ENCODE results near the gene LRG1. TPM values are rescaled to one million over a fixed set of nuclear protein-coding genes. Genes with fewer than 3 reads are reported as not detected.

LRG1 gene
- total RNA-seq, 1 experiment from 2014 or later, result 0.51 TPM

DNA sequence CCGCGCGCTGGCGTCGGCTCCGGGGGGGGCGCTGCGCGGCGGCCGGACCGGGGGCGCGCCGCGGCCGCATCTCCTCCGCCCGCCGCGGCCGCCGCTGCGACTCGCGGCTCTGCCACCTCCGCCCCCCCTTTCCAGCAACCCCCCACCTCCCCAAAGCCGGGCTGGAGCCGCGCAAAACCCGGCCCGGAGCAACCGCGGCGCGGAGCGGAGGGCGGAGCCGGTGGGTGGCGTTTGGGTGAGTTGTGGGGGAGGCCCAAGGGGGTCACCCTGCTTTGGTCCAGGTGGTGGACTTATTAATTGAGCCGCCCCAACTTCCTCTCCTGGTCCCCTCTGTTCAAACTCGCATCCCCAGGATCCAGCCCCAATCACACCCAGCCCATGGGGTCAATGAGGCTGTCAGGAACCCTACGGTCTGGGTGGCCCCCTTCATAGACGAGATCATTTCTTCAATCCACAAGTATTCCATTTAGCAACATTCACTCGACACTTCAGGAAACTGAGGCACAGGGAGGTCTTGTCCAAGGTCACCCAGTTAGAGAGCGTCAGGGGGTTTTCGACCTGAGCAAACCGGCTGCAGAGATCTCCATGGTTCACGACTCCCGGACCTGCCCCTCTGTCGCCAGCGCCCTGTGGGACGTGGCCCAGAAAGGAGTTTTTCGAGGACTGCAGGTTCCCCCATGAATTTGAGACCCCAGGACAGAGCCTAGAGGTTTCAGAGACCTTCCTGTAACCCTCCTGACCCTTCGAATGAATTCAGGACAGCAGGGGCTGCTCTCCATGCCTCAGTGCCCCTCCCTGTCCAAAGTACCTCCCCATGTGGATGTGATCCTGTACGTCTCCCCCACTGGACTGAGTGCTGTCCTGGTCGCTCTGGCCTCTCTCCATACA lies 42.1 kb upstream of the LRG1 start:
- no peak overlapping the region for H3K4me2 ChIP-seq (ENCODE audit: low read length)
- ChIA-PET CTCF (no interaction called here), POLR2A (ENCODE audit: unreplicated experiment) (no interaction called here)
- peaks cover 7% of the 10 kb centered on the region; the same call in 1 of the 2 replicates for H3K27me3 ChIP-seq (ENCODE audit: low read length)
- no peak overlapping the region for H3K9ac ChIP-seq (ENCODE audit: low read length)
- H3K79me2 ChIP-seq (ENCODE audit: low read length), result no peaks in the 10 kb centered on the region
- no peak overlapping the region for H3K4me3 ChIP-seq (ENCODE audit: low read length)
- TF ChIP-seq, protein P1, sequence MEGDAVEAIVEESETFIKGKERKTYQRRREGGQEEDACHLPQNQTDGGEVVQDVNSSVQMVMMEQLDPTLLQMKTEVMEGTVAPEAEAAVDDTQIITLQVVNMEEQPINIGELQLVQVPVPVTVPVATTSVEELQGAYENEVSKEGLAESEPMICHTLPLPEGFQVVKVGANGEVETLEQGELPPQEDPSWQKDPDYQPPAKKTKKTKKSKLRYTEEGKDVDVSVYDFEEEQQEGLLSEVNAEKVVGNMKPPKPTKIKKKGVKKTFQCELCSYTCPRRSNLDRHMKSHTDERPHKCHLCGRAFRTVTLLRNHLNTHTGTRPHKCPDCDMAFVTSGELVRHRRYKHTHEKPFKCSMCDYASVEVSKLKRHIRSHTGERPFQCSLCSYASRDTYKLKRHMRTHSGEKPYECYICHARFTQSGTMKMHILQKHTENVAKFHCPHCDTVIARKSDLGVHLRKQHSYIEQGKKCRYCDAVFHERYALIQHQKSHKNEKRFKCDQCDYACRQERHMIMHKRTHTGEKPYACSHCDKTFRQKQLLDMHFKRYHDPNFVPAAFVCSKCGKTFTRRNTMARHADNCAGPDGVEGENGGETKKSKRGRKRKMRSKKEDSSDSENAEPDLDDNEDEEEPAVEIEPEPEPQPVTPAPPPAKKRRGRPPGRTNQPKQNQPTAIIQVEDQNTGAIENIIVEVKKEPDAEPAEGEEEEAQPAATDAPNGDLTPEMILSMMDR (conservative IDR thresholded peaks at IDR 0.05; ENCODE audit: low read depth, low read length), result no peak
- TF ChIP-seq EZH2phosphoT487 (IDR thresholded peaks at IDR 0.05; ENCODE audit: borderline replicate concordance, low read length), result no peak
- TF ChIP-seq EZH2 (IDR thresholded peaks at IDR 0.05; ENCODE audit: low read length, unreplicated experiment), result no peak
- H2AFZ ChIP-seq (ENCODE audit: low read length), result no peak overlapping the region
- H3K9me3 ChIP-seq (ENCODE audit: low read length), result no peaks in the 10 kb centered on the region
- peaks cover 10% of the 10 kb centered on the region for H3K4me1 ChIP-seq (ENCODE audit: insufficient read depth, low read length)
- no TSS peak for BruUV-seq (replicated peaks)
- DNase-seq, result peak; percentile 48
- no peak overlapping the region for H3K27ac ChIP-seq (ENCODE audit: low read length)
- intact Hi-C loops (cut with micrococcal nuclease), result no loop called here
- H3K36me3 ChIP-seq (ENCODE audit: low read depth, low read length), result no peaks in the 10 kb centered on the region
- H4K20me1 ChIP-seq (ENCODE audit: low read length), result no peaks in the 10 kb centered on the region
- no peaks in the 10 kb centered on the region for H3F3A ChIP-seq (ENCODE audit: low read length, unreplicated experiment)
- no peak for ATAC-seq
- no peaks in the 10 kb centered on the region for H3K9me2 ChIP-seq (replicated peaks; ENCODE audit: low read length)

GRCh38 chr19:4580961-4581665 lies 41.3 kb upstream of the LRG1 start:
- H3K27me3 ChIP-seq (ENCODE audit: low read length), result peaks cover 7% of the 10 kb centered on the region; the same call in 1 of the 2 replicates
- ChIA-PET CTCF (no interaction called here), POLR2A (ENCODE audit: unreplicated experiment) (no interaction called here)
- H3K9me2 ChIP-seq (replicated peaks; ENCODE audit: low read length), result no peaks in the 10 kb centered on the region
- BruUV-seq (replicated peaks), result no TSS peak
- H3K27ac ChIP-seq (ENCODE audit: low read length), result no peak overlapping the region
- H3K79me2 ChIP-seq (ENCODE audit: low read length), result no peaks in the 10 kb centered on the region
- H4K20me1 ChIP-seq (ENCODE audit: low read length), result no peaks in the 10 kb centered on the region
- H3K4me1 ChIP-seq (ENCODE audit: insufficient read depth, low read length), result peaks cover 10% of the 10 kb centered on the region
- H3F3A ChIP-seq (ENCODE audit: low read length, unreplicated experiment), result no peaks in the 10 kb centered on the region
- ATAC-seq, result no peak
- TF ChIP-seq EZH2 (IDR thresholded peaks at IDR 0.05; ENCODE audit: low read length, unreplicated experiment) (no peak), EZH2phosphoT487 (IDR thresholded peaks at IDR 0.05; ENCODE audit: borderline replicate concordance, low read length) (no peak)
- TF ChIP-seq, protein P1 (conservative IDR thresholded peaks at IDR 0.05; ENCODE audit: low read depth, low read length), result no peak
- H3K36me3 ChIP-seq (ENCODE audit: low read depth, low read length), result no peaks in the 10 kb centered on the region
- H2AFZ ChIP-seq (ENCODE audit: low read length), result no peak overlapping the region
- intact Hi-C loops (cut with micrococcal nuclease), result no loop called here
- no peak for DNase-seq
- peak overlapping the region; percentile 59 for H3K4me2 ChIP-seq (ENCODE audit: low read length)
- no peaks in the 10 kb centered on the region for H3K9me3 ChIP-seq (ENCODE audit: low read length)
- peak overlapping the region; percentile 47 for H3K4me3 ChIP-seq (ENCODE audit: low read length)
- H3K9ac ChIP-seq (ENCODE audit: low read length), result no peak overlapping the region
